Activated naive CD8-positive, alpha-beta T cell treated with anti-CD3 and anti-CD28 coated beads, Interleukin-2, amount 10 ng/mL, durations not matched to agents 7 days and 5 days (primary cell): ENCODE results near the gene CDK13. TPM values are rescaled to one million over a fixed set of nuclear protein-coding genes. Genes with fewer than 3 reads are reported as not detected.
A peak's percentile ranks its signal among the peaks of the same experiment; 100 is the strongest.
"Not testable (repeated sequence)": the region's sequence is repeated elsewhere in the genome, so short reads cannot be mapped to it uniquely, and the experiment has no call there.

Experiments used
- ATAC-seq: fragments of 150-1000 bp; cut with Tn5 transposase; one replicate; pipeline ENCODE4 v1.10.0; 2021; ENCODE audit warnings: low read depth, moderate library complexity
- POLR2A ChIA-PET: fragments of 350-600 bp; sonication (Branson Sonifier 250); formaldehyde crosslinking; loops from one replicate; lab custom pipeline; 2021; ENCODE audit warnings: antibody characterized with exemption; lab: Charles Lee
- DNase-seq: peaks from one replicate; pipeline ENCODE4 v3.0.0; 2021
- H3K27ac Mint-ChIP-seq: one replicate; pipeline ENCODE4 v1.8.0; 2022; ENCODE audit warnings: mild to moderate bottlenecking, mixed read lengths
- H3K27me3 Mint-ChIP-seq: one replicate; pipeline ENCODE4 v1.8.0; 2022; ENCODE audit warnings: mild to moderate bottlenecking, moderate library complexity, mixed read lengths
- H3K36me3 Mint-ChIP-seq: one replicate; pipeline ENCODE4 v1.8.0; 2021; ENCODE audit warnings: mild to moderate bottlenecking, mixed read lengths
- H3K4me1 Mint-ChIP-seq: one replicate; pipeline ENCODE4 v1.8.0; 2021; ENCODE audit warnings: mixed read lengths
- H3K4me3 Mint-ChIP-seq: one replicate; pipeline ENCODE4 v1.8.0; 2022; ENCODE audit warnings: mild to moderate bottlenecking, moderate library complexity, mixed read lengths
- H3K9me3 Mint-ChIP-seq: one replicate; pipeline ENCODE4 v1.8.0; 2021; ENCODE audit warnings: mixed read lengths
- total RNA-seq, 2 experiments: library from RNA; stranded (reverse); gene quantifications; one replicate each; pipeline ENCODE4 v1.2.3, GENCODE V29; 2021

CDK13 gene
- total RNA-seq, 2 experiments from 2014 or later = 62.7 to 65.2 TPM

- DNase-seq = no peak
- H3K36me3 Mint-ChIP-seq = peaks cover 9% of the 10 kb centered on the region
- no peak for ATAC-seq
- H3K9me3 Mint-ChIP-seq = no peaks in the 10 kb centered on the region
- no peaks in the 10 kb centered on the region for H3K27me3 Mint-ChIP-seq
- no peaks in the 10 kb centered on the region for H3K4me1 Mint-ChIP-seq
- no peak overlapping the region for H3K27ac Mint-ChIP-seq
- no peak overlapping the region for H3K4me3 Mint-ChIP-seq
- POLR2A ChIA-PET = no interaction called here
Observed at GRCh38 chr7:40099837-40100236, 149.8 kb downstream of the CDK13 start.

- no peaks in the 10 kb centered on the region for H3K4me1 Mint-ChIP-seq
- DNase-seq = no peak
- POLR2A ChIA-PET = interaction anchor here (0.6 kb wide), 1 partner anchor 836 kb away, joined by 3 read pairs; no protein-coding TSS in a partner anchor
- no peaks in the 10 kb centered on the region for H3K9me3 Mint-ChIP-seq
- peaks cover 3% of the 10 kb centered on the region for H3K36me3 Mint-ChIP-seq
- no peak overlapping the region for H3K4me3 Mint-ChIP-seq
- no peaks in the 10 kb centered on the region for H3K27me3 Mint-ChIP-seq
- no peak overlapping the region for H3K27ac Mint-ChIP-seq
- no peak for ATAC-seq
Observed at GRCh38 chr7:40101201-40101600, 151.1 kb downstream of the CDK13 start.

DNA sequence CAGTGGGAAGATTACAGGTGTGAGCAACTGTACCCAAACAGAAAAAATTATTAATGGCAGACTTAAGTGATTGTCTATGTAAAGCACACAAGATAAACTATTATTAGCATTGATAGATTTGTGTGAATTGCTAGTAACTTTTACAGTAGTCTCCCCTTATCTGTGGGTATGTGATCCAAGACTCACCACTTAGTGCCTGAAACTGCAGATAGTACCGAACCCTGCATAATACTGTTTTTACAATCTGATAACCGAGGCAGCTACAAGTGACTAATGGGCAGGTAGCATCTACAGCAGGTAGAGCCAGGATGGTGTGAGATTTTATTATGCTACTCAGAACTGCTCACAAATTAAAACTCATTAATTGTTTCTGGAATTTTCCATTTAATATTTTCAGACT is 152.8 kb downstream of the CDK13 start:
- Mint-ChIP-seq H3K4me3 (no peak overlapping the region), H3K27me3 (no peaks in the 10 kb centered on the region), H3K9me3 (no peaks in the 10 kb centered on the region), H3K27ac (no peak overlapping the region), H3K36me3 (no peaks in the 10 kb centered on the region), H3K4me1 (no peaks in the 10 kb centered on the region)
- DNase-seq (no peak), ATAC-seq (no peak)
- POLR2A ChIA-PET = no interaction called here

DNA sequence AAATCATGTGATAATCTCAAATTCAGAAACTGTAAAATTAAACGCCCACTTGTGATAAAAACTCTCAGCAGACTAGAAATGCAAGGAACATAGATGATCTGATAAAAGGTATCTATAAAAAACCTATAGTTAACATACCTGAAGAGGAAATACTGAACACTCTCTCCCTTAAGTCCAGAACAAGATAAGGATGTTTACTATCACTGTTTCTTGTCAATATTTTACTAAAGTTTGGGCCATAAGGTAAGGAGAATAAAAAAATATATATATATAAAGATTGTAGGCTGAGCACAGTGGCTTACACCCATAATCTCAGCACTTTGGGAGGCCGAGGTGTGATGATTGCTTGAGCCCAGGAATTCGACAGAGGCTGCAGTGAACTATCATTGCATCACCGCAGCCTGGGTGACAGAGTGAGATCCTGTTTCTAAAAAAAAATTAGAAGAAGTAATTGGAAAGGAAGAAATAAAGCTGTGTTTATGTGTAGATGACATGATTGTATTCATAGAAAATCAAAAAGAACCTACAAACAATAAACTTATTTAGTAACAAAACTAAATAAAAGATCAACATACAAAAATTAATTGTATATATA is 155.9 kb downstream of the CDK13 start:
- DNase-seq = no peak
- POLR2A ChIA-PET = no interaction called here
- H3K27me3 Mint-ChIP-seq = no peaks in the 10 kb centered on the region
- no peak overlapping the region for H3K27ac Mint-ChIP-seq
- ATAC-seq = no peak
- H3K4me3 Mint-ChIP-seq = no peak overlapping the region
- H3K9me3 Mint-ChIP-seq = no peaks in the 10 kb centered on the region
- H3K4me1 Mint-ChIP-seq = no peaks in the 10 kb centered on the region
- no peaks in the 10 kb centered on the region for H3K36me3 Mint-ChIP-seq

DNA sequence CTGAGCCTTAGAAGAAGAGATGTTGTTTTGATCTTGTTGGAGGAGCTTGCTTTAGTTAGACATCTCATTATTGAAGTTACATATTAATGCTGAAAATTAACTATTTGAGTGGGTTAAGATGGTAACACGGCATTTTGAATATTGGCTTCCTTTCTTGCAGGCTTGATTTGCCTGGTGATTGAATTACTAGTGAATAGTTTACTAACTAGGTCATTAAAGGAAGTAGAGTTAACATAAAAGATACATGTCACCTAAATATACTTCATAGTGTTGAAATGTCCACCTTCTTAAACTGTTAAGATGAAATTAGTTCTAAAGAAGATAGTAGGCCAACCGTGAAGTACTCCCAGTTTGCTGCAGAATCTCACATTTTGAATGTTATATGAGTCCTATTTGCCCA is 165.9 kb downstream of the CDK13 start:
- Mint-ChIP-seq H3K9me3 (no peaks in the 10 kb centered on the region), H3K4me1 (no peaks in the 10 kb centered on the region), H3K27ac (no peak overlapping the region), H3K4me3 (no peak overlapping the region), H3K36me3 (peaks cover 6% of the 10 kb centered on the region), H3K27me3 (no peaks in the 10 kb centered on the region)
- DNase-seq (no peak), ATAC-seq (no peak)
- POLR2A ChIA-PET = no interaction called here

DNA sequence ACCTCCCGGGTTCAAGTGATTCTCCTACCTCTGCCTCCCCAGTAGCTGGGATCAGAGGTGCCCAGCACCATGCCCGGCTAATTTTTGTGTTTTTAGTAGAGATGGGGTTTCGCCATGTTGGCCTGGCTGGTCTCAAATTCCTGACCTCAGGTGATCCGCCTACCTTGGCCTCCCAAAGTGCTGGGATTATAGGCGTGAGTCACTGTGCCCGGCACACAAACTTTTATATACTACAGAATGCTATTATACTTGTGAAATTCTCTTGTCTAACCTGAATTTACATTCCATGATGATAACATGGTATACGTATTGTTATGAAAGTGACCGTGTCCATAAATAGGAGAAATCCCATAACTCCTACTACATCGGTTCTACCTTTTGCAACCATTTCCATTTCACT is 167.1 kb downstream of the CDK13 start:
- not testable (repeated sequence) for ATAC-seq, H3K4me1 Mint-ChIP-seq, H3K4me3 Mint-ChIP-seq, H3K27me3 Mint-ChIP-seq, DNase-seq, H3K36me3 Mint-ChIP-seq, H3K27ac Mint-ChIP-seq, H3K9me3 Mint-ChIP-seq
- POLR2A ChIA-PET = interaction anchor here (0.7 kb wide), 1 partner anchor 412 kb away, joined by 4 read pairs; no protein-coding TSS in a partner anchor

DNA sequence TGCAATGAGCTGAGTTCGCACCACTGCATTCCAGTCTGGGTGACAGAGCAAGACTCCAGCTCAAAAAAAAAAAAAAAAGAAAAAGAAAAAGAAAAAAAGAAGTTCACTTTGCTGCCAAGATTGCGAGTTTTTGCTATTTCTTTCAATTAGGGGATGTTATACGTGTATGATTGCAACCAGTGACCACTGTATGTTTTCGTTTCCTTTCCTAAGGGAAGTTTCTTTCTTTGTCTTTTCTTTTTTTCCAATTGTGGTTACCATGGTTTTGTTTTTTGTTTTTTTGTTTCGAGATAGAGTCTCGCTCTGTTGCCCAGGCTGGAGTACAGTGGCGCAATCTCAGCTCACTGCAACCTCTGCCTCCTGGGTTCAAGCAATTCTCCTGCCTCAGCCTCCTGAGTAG is 168.1 kb downstream of the CDK13 start:
- H3K27me3 Mint-ChIP-seq, H3K9me3 Mint-ChIP-seq, H3K36me3 Mint-ChIP-seq, H3K4me1 Mint-ChIP-seq, ATAC-seq, DNase-seq, H3K4me3 Mint-ChIP-seq, POLR2A ChIA-PET, H3K27ac Mint-ChIP-seq: not testable (repeated sequence)

GRCh38 chr7:40120020-40120419 is 170.0 kb downstream of the CDK13 start:
- no peaks in the 10 kb centered on the region for H3K27me3 Mint-ChIP-seq
- no peak overlapping the region for H3K4me3 Mint-ChIP-seq
- no peak overlapping the region for H3K27ac Mint-ChIP-seq
- POLR2A ChIA-PET = no interaction called here
- no peaks in the 10 kb centered on the region for H3K4me1 Mint-ChIP-seq
- no peaks in the 10 kb centered on the region for H3K9me3 Mint-ChIP-seq
- no peak for ATAC-seq
- peaks cover 7% of the 10 kb centered on the region for H3K36me3 Mint-ChIP-seq
- DNase-seq = no peak

GRCh38 chr7:40122100-40122939 is 172.3 kb downstream of the CDK13 start:
- not testable (repeated sequence) for H3K27me3 Mint-ChIP-seq, H3K27ac Mint-ChIP-seq, ATAC-seq, H3K36me3 Mint-ChIP-seq, DNase-seq, H3K4me1 Mint-ChIP-seq, H3K9me3 Mint-ChIP-seq, H3K4me3 Mint-ChIP-seq
- POLR2A ChIA-PET = interaction anchor here (0.6 kb wide), 1 partner anchor 1480 kb away, joined by 4 read pairs; no protein-coding TSS in a partner anchor

DNA sequence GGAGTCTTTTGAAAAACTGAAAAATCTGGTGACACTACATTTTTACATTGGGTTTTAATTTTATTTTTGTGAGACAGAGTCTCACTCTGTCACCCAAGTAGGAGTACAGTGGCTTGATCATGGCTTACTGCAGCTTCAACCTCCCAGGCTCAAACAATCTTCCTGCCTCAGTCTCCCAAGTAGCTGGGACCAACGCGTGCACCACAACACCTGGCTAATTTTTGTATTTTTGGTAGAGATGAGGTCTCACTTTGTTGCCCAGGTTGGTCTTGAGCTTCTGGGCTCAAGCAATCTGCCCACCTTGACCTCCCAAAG is 172.8 kb downstream of the CDK13 start:
- Mint-ChIP-seq H3K27me3 (no peaks in the 10 kb centered on the region), H3K36me3 (peaks cover 10% of the 10 kb centered on the region), H3K27ac (no peak overlapping the region), H3K4me3 (no peak overlapping the region), H3K4me1 (no peaks in the 10 kb centered on the region), H3K9me3 (no peaks in the 10 kb centered on the region)
- ATAC-seq (no peak), DNase-seq (no peak)
- POLR2A ChIA-PET = no interaction called here

- H3K4me1 Mint-ChIP-seq = peaks cover 15% of the 10 kb centered on the region
- peak overlapping the region; percentile 86 for H3K27ac Mint-ChIP-seq
- ATAC-seq = peak; percentile 69
- H3K36me3 Mint-ChIP-seq = peaks cover 6% of the 10 kb centered on the region
- peak overlapping the region; percentile 94 for H3K4me3 Mint-ChIP-seq
- no peaks in the 10 kb centered on the region for H3K9me3 Mint-ChIP-seq
- no peak for DNase-seq
- POLR2A ChIA-PET = interaction anchor here (0.6 to 1.4 kb wide), 7 partner anchors 9 to 552 kb away, joined by 3 to 5 read pairs (median 4); partner anchors contain the start of gene CDK13
- peaks cover 10% of the 10 kb centered on the region for H3K27me3 Mint-ChIP-seq
Observed at GRCh38 chr7:40133561-40134427, 183.7 kb downstream of the CDK13 start.

GRCh38 chr7:40134428-40135316 is 184.6 kb downstream of the CDK13 start, which contains the start of the genes MPLKIP and SUGCT:
Gene MPLKIP, minus strand, starts transcription at chr7:40134622. Its CDS starts 55 bp downstream, at chr7:40134567.
Gene SUGCT, plus strand, starts transcription at chr7:40135005.
- no peaks in the 10 kb centered on the region for H3K9me3 Mint-ChIP-seq
- peak within 1 kb of the TSS; percentile 94 for H3K27ac Mint-ChIP-seq
- H3K4me3 Mint-ChIP-seq = peak within 1 kb of the TSS; percentile 94
- peaks cover 4% of the 10 kb centered on the region for H3K36me3 Mint-ChIP-seq
- POLR2A ChIA-PET = interaction anchor here (0.6 to 1.4 kb wide), 6 partner anchors 9 to 185 kb away, joined by 3 to 5 read pairs (median 4); partner anchors contain the start of gene CDK13
- peaks cover 14% of the 10 kb centered on the region for H3K4me1 Mint-ChIP-seq
- ATAC-seq = peak; percentile 86
- peak; percentile 93 for DNase-seq
- H3K27me3 Mint-ChIP-seq = peaks cover 10% of the 10 kb centered on the region
